Ovary (tissue), 9 donors: ENCODE results near the gene NTRK2. TPM values are rescaled to one million over a fixed set of nuclear protein-coding genes. Genes with fewer than 3 reads are reported as not detected.

Source experiments
- DNase-seq, 5 donors: peaks; one replicate each; pipeline ENCODE4 v3.0.0-alpha.2; 2019 to 2020
- H3K27ac ChIP-seq, 2 donors: fragments of 200-600 bp; one replicate each; pipeline versions ENCODE4 v1.5.1 to v1.8.0; 2019 to 2022
- H3K27me3 ChIP-seq: fragments of 200-600 bp; one replicate; pipeline ENCODE4 v1.8.0; 2022
- H3K36me3 ChIP-seq: fragments of 200-600 bp; sonication (generic); one replicate; pipeline ENCODE4 v1.5.1; 2019
- H3K4me1 ChIP-seq: one replicate; pipeline ENCODE4 v1.8.1; 2013; ENCODE audit warnings: mild to moderate bottlenecking, moderate library complexity; ENCODE audit not compliant: insufficient read depth
- H3K4me3 ChIP-seq: fragments of 200-600 bp; sonication (generic); one replicate; pipeline ENCODE4 v1.5.1; 2017
- H3K9me3 ChIP-seq, 2 donors: fragments of 200-600 bp in 1 of 2; sonication (generic) in 1 of 2; one replicate each; pipeline versions ENCODE4 v1.5.1 to v1.8.1; 2013 to 2019; ENCODE audit warnings: mild to moderate bottlenecking in 1 of 2, moderate library complexity in 1 of 2
- CTCF ChIP-seq, 3 donors: fragments of 450-650 bp in 2 of 3; fragments of 200-600 bp in 1 of 3; IDR thresholded peaks; one replicate each; pipeline versions ENCODE4 v1.5.1 to v1.8.0; 2016 to 2022; ENCODE audit warnings: antibody characterized with exemption in 3 of 3, mild to moderate bottlenecking in 1 of 3
- EP300 ChIP-seq: sonication (generic); formaldehyde crosslinking; IDR thresholded peaks from one replicate; pipeline ENCODE4 v1.6.1; 2017; ENCODE audit warnings: antibody characterized with exemption
- POLR2A ChIP-seq: fragments of 450-650 bp; IDR thresholded peaks from one replicate; pipeline ENCODE4 v1.6.1; 2017; ENCODE audit warnings: antibody characterized with exemption, mild to moderate bottlenecking, moderate library complexity
- WGBS, 3 donors: extraction: QIAGEN DNeasy Blood & Tissue Kit in 1 of 3; methylation state at CpG; one replicate each; pipeline versions ENCODE4 v1.1.5 to v1.1.7; 2013 to 2017; 5-methylcytosine and 5-hydroxymethylcytosine counted together
- intact Hi-C, 4 donors: fragments of 100-400 bp; cut with DNase I; formaldehyde crosslinking; loops; one replicate each; pipeline versions ENCODE4 v1.11.0 to v1.15.1; 2022 to 2023
- polyA plus RNA-seq, 2 donors: library from polyadenylated mRNA; stranded (reverse); fragments of 200-250 nt in 1 of 2; fragments of 350-450 nt in 1 of 2; fragmentation: Illumina TruSeq in 1 of 2; extraction: RNeasy Lipid Tissue Mini Kit (QIAGEN cat#74804) in 1 of 2; gene quantifications; one replicate each; pipeline ENCODE4 v1.2.3, GENCODE V29; 2013 to 2014
- total RNA-seq, 7 donors: library from RNA; depleted of rRNA in 2 of 7; stranded (reverse); fragments of >200 nt in 2 of 7; fragmentation: NEBNext Ultra II Directional in 3 of 7; extraction: Animal tissue kit (Norgen Biotek cat#: 25700) in 3 of 7; gene quantifications; one replicate each; pipeline versions ENCODE4 v1.1.0 to v1.2.4, GENCODE V29; 2016 to 2023
- donor health status: DM: no; HTN: no; CAD: no; lungs with moderate emphysema.
- donor health status: DM: no; HTN: no; CAD: no.
- donor health status: Bipolar disorder and iron deficiency.
- donor health status: DM: yes; HTN: yes; CAD: no.
- donor health status: DM: no; HTN: no; CAD: no.
- donor health status: DM: yes; HTN: yes; CAD: no.

NTRK2 gene
- total and polyA plus RNA-seq, 9 donors = 6.4 to 31.1 (median 10.8) TPM

GRCh38 chr9:85020791-85021190 is 351.3 kb downstream of the NTRK2 start:
- H3K9me3 ChIP-seq = no peaks in the 10 kb centered on the region
- no peak for DNase-seq
- TF ChIP-seq CTCF (IDR thresholded peaks at IDR 0.05) (no peak), EP300 (no peak), POLR2A (no peak)
- no peaks in the 10 kb centered on the region for H3K36me3 ChIP-seq
- WGBS, 3 donors = 35 to 68% (median 50%) methylated on average over 2 of the region's 2 CpGs
- no peak overlapping the region for H3K27ac ChIP-seq
- H3K27me3 ChIP-seq = no peaks in the 10 kb centered on the region
- H3K4me1 ChIP-seq = no peaks in the 10 kb centered on the region
- no peak overlapping the region for H3K4me3 ChIP-seq
- intact Hi-C loops = no loop called here

- Histone ChIP-seq H3K36me3 (no peaks in the 10 kb centered on the region), H3K27ac (no peak overlapping the region), H3K27me3 (no peaks in the 10 kb centered on the region), H3K4me3 (no peak overlapping the region), H3K4me1 (no peaks in the 10 kb centered on the region), H3K9me3 (no peaks in the 10 kb centered on the region)
- TF ChIP-seq EP300 = no peak
- TF ChIP-seq CTCF (IDR thresholded peaks at IDR 0.05) = no peak
- no peak for TF ChIP-seq POLR2A
- DNase-seq = no peak
- intact Hi-C loops = no loop called here
- WGBS, 3 donors = 89 to 90% (median 90%) methylated on average over 4 of the region's 4 CpGs
Observed at GRCh38 chr9:85021686-85022085, 352.2 kb downstream of the NTRK2 start.

GRCh38 chr9:85024374-85024773 is 354.8 kb downstream of the NTRK2 start:
- H3K4me1 ChIP-seq = no peaks in the 10 kb centered on the region

GRCh38 chr9:85025638-85026037 is 356.1 kb downstream of the NTRK2 start:
- TF ChIP-seq EP300 (no peak), POLR2A (no peak), CTCF (IDR thresholded peaks at IDR 0.05) (no peak)
- H3K4me3 ChIP-seq = no peak overlapping the region
- no peaks in the 10 kb centered on the region for H3K36me3 ChIP-seq
- no peak for DNase-seq
- H3K9me3 ChIP-seq = no peaks in the 10 kb centered on the region
- WGBS, 3 donors = 28 to 37% (median 37%) methylated on average over 1 of the region's 1 CpG
- H3K27me3 ChIP-seq = no peaks in the 10 kb centered on the region
- H3K27ac ChIP-seq = no peak overlapping the region
- intact Hi-C loops = no loop called here
- no peaks in the 10 kb centered on the region for H3K4me1 ChIP-seq

More at GRCh38 chr9:85024374-85024773, 354.8 kb downstream of the NTRK2 start:
- H3K27ac ChIP-seq = no peak overlapping the region
- no peak overlapping the region for H3K4me3 ChIP-seq
- H3K27me3 ChIP-seq = no peaks in the 10 kb centered on the region
- intact Hi-C loops = no loop called here
- WGBS, 3 donors = 7 to 21% (median 13%) methylated on average over 3 of the region's 3 CpGs
- TF ChIP-seq CTCF (IDR thresholded peaks at IDR 0.05) = no peak
- no peak for TF ChIP-seq POLR2A
- TF ChIP-seq EP300 = no peak
- no peaks in the 10 kb centered on the region for H3K36me3 ChIP-seq
- no peak for DNase-seq
- H3K9me3 ChIP-seq = no peaks in the 10 kb centered on the region
